K562 (cell line): Measurements from ENCODE around the gene URGCP. TPM values are rescaled to one million over a fixed set of nuclear protein-coding genes. Genes with fewer than 3 reads are reported as not detected.

ENCODE experiments used
- BCOR ChIP-seq: fragments of 450-650 bp; IDR thresholded peaks from 2 replicates; pipeline ENCODE4 v1.6.1; 2016
- BRD4 ChIP-seq: fragments of 200-600 bp; sonication (generic); IDR thresholded peaks from 2 replicates; pipeline ENCODE4 v1.6.1; 2017; ENCODE audit warnings: inconsistent platforms
- CBFA2T3 ChIP-seq: fragments of 450-650 bp; IDR thresholded peaks from 2 replicates; pipeline ENCODE4 v1.6.1; 2017
- CBX5 ChIP-seq: IDR thresholded peaks from 2 replicates; pipeline ENCODE4 v1.6.1; 2014; ENCODE audit warnings: low read depth, borderline replicate concordance
- CLOCK ChIP-seq: fragments of 250-450 bp; sonication (Bioruptor Pico); IDR thresholded peaks from 2 replicates; pipeline ENCODE4 v1.4.0; 2020; ENCODE audit warnings: mild to moderate bottlenecking, moderate library complexity, borderline replicate concordance
- FOXP4 ChIP-seq: sonication (generic); formaldehyde crosslinking; IDR thresholded peaks from 2 replicates; pipeline ENCODE4 v1.8.0; 2022; ENCODE audit warnings: mild to moderate bottlenecking, missing genetic modification reagents, borderline replicate concordance
- HEY1 ChIP-seq: fragments of 250-450 bp; sonication (Bioruptor Pico); IDR thresholded peaks from 2 replicates; pipeline ENCODE4 v1.5.0; 2020; ENCODE audit warnings: mild to moderate bottlenecking, moderate library complexity, borderline replicate concordance
- HMGN3 ChIP-seq: IDR thresholded peaks from 2 replicates; pipeline ENCODE4 v1.6.1; 2011; ENCODE audit warnings: borderline replicate concordance, low read depth, mild to moderate bottlenecking, mixed read lengths, low read length; ENCODE audit not compliant: insufficient read length; ENCODE audit errors: extremely low read depth
- NFIX ChIP-seq: fragments of 250-450 bp; sonication (Bioruptor Pico); IDR thresholded peaks from 2 replicates; pipeline ENCODE4 v1.4.0; 2020; ENCODE audit warnings: low read depth, mild to moderate bottlenecking, moderate library complexity
- PYGO2 ChIP-seq: fragments of 450-650 bp; IDR thresholded peaks from 2 replicates; pipeline ENCODE4 v1.6.1; 2016; ENCODE audit warnings: mild to moderate bottlenecking, missing genetic modification characterization, moderate library complexity, missing compliant biosample characterization
- RAD21 ChIP-seq, 2 experiments: fragments of 250-450 bp in 1 of 2; fragments of 450-650 bp in 1 of 2; sonication (Bioruptor Pico) in 1 of 2; formaldehyde crosslinking in 1 of 2; IDR thresholded peaks in 1 of 2; conservative IDR thresholded peaks in 1 of 2; 2 replicates each; pipeline versions ENCODE4 v1.4.0 to v1.8.0; 2020 to 2022; ENCODE audit warnings: mild to moderate bottlenecking in 2 of 2, moderate library complexity in 1 of 2
- TEAD1 ChIP-seq, 2 experiments: fragments of 450-650 bp in 1 of 2; sonication (generic) in 1 of 2; formaldehyde crosslinking; IDR thresholded peaks; 2 replicates each; pipeline versions ENCODE4 v1.4.0 to v1.8.0; 2020 to 2022; ENCODE audit warnings: mild to moderate bottlenecking in 2 of 2, missing genetic modification reagents in 1 of 2
- U2AF1 ChIP-seq: fragments of 200-400 bp; formaldehyde crosslinking; optimal IDR thresholded peaks from 2 replicates; pipeline ENCODE3; 2017; ENCODE audit warnings: mild to moderate bottlenecking, low read depth, low read length, moderate library complexity
- UBTF ChIP-seq, 2 experiments: IDR thresholded peaks; 2 replicates each; pipeline ENCODE4 v1.6.1; 2012; ENCODE audit warnings: improper control_type of control experiment in 2 of 2, low read depth in 2 of 2, low read length in 2 of 2, borderline replicate concordance in 1 of 2
- ZNF24 ChIP-seq: fragments of 450-650 bp; IDR thresholded peaks from 2 replicates; pipeline ENCODE4 v1.6.1; 2016
- ZNF41 ChIP-seq: fragments of 250-450 bp; sonication (Bioruptor Pico); conservative IDR thresholded peaks from 2 replicates; pipeline ENCODE4 v1.4.0; 2020; ENCODE audit warnings: mild to moderate bottlenecking
- ZSCAN29 ChIP-seq: fragments of 450-650 bp; IDR thresholded peaks from 2 replicates; pipeline ENCODE4 v1.6.1; 2017
- polyA plus RNA-seq, 8 experiments: library from polyadenylated mRNA; depleted of rRNA in 4 of 8; stranded (reverse) in 5 of 8; unstranded in 3 of 8; fragments of >200 nt; fragmentation: Nextera tagmentation in 2 of 8; fragmentation: Illumina TruSeq in 1 of 8; extraction: Ambion mirVana in 2 of 8; extraction: Trizol in 1 of 8; gene quantifications; 2 replicates each; pipeline versions ENCODE4 v1.2.1 to v1.2.3, GENCODE V29; 2011 to 2014; ENCODE audit warnings: inconsistent platforms in 1 of 8, missing spikeins in 1 of 8
- total RNA-seq, 7 experiments: library from RNA; depleted of rRNA in 6 of 7; stranded (reverse); fragments of >200 nt in 6 of 7; fragmentation: Illumina TruSeq in 2 of 7; extraction: Trizol in 2 of 7; gene quantifications; 2 replicates each; pipeline versions ENCODE4 v1.2.1 to v1.2.3, GENCODE V29; 2011 to 2021; ENCODE audit warnings: low replicate concordance in 1 of 7
- TF ChIP-seq, protein P1 (sequence below), 2 experiments: fragments of 450-650 bp in 1 of 2; sonication (generic) in 1 of 2; formaldehyde crosslinking; conservative IDR thresholded peaks; 2 replicates each; pipeline versions ENCODE4 v1.4.0 to v1.8.1; 2020 to 2022; ENCODE audit warnings: mild to moderate bottlenecking in 1 of 2, missing genetic modification reagents in 1 of 2

Gene URGCP
- total and polyA plus RNA-seq, 9 of the 15 experiments (the other 6 are each of a cell fraction or from before 2014, with no cell fraction given): 1.7 to 25.8 (median 12.5) TPM

- TF ChIP-seq RAD21 (CRISPR knock-in tag; conservative IDR thresholded peaks at IDR 0.05 in 1 of 2, IDR thresholded peaks at IDR 0.05 in 1 of 2) (no peak), CBFA2T3 (no peak), CLOCK (CRISPR knock-in tag) (no peak), BRD4 (no peak), BCOR (no peak), CBX5 (no peak), HEY1 (CRISPR knock-in tag) (no peak), UBTF (IDR thresholded peaks at IDR 0.05; ENCODE audit: borderline replicate concordance in 1 of 2, low read depth in 2 of 2, low read length in 2 of 2) (peak in 1 of 2 experiments; percentile 48; a peak in 1 of 4 replicates), U2AF1 (no peak), ZSCAN29 (no peak), TEAD1 (CRISPR knock-in tag; IDR thresholded peaks at IDR 0.05) (no peak), FOXP4 (CRISPR knock-in tag) (no peak), NFIX (CRISPR knock-in tag) (no peak), ZNF41 (CRISPR knock-in tag) (no peak), ZNF24 (no peak), PYGO2 (tag) (no peak), HMGN3 (peak; percentile 21)
- TF ChIP-seq, protein P1, sequence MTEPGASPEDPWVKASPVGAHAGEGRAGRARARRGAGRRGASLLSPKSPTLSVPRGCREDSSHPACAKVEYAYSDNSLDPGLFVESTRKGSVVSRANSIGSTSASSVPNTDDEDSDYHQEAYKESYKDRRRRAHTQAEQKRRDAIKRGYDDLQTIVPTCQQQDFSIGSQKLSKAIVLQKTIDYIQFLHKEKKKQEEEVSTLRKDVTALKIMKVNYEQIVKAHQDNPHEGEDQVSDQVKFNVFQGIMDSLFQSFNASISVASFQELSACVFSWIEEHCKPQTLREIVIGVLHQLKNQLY (CRISPR knock-in tag; conservative IDR thresholded peaks at IDR 0.05): no peak
These were observed at the start of gene URGCP (continued) for GRCh38 chr7:43906331-43907010.
